HG02678 (cell line): ENCODE results near the gene DAZAP1.
"Not testable (repeated sequence)": the region's sequence is repeated elsewhere in the genome, so short reads cannot be mapped to it uniquely, and the experiment has no call there.

Experiments used
- ATAC-seq: cut with Tn5 transposase; IDR thresholded peaks from one replicate; pipeline ENCODE4 v1.9.1; 2021; ENCODE audit warnings: mild to moderate bottlenecking, moderate library complexity; ENCODE audit not compliant: unreplicated experiment

DAZAP1 gene

DNA sequence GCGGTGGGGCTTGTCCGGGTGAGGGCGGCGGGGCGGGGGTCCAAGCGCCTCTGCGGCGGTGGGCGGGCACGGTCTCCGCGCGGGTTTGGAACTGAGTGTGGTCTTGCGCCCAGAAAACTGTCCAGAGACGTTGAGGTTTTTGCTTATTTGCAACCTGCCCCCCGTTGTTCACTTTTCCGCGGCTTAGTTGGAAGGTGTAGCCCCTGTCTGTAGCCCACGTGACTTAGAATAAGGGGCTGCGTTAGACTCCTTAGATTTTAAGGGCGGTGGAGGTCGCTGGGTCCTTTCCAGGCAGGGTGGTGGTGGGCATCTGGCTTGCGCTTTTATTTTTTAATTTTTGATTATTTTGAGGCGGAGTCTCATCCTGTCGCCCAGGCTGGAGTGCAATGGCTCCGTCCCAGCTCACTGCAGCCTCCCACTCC is 31.6 kb downstream of the DAZAP1 start:
- ATAC-seq = no peak

GRCh38 chr19:1439525-1440417 is 32.4 kb downstream of the DAZAP1 start:
- not testable (repeated sequence) for ATAC-seq

- ATAC-seq = no peak
Observed at GRCh38 chr19:1440418-1440801, 33.0 kb downstream of the DAZAP1 start.

- no peak for ATAC-seq
Observed at GRCh38 chr19:1441022-1441426, 33.6 kb downstream of the DAZAP1 start.

- no peak for ATAC-seq
Observed at GRCh38 chr19:1441677-1442438, 34.5 kb downstream of the DAZAP1 start.

GRCh38 chr19:1445185-1445931 is 38.0 kb downstream of the DAZAP1 start:
- ATAC-seq = peak; percentile 74

DNA sequence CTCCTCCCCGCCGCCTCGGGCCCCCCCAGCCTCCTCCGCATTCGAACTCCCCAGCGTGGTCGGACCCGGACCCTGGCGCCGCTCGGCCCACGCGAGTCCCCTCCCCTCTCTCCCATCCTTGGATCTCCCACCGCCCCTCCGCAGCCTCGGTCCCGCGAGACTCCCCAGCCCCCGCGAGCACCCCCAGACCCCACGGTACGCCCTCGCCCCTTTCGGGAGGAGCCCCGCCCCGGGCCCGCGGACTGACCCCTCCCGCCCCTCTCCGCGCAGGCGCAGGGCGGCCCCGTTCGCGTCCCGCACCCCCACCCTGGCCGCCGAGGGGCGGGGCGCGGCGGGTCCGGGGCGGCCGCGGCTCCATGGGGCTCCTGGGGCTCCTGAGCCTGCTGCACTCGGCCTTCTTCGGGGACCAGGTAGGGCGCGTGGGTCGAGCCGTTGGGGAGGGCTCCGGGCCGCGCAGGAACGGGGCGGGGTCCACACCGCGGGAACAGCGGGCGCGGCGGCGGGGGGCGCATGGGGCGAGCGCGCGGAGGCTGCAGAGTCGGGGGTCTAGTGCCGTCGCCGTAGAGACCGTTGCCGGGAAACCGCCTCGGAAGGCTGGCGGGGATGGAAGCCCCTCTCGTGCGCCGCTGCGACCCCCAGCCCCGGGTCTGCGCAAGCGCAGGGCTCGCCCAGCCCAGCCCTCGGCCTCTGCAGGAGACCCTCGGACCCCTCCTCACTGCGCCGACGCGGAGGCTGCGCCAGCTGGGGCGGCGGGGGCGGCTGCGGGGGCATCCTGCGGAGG is 38.7 kb downstream of the DAZAP1 start:
- ATAC-seq = no peak

- no peak for ATAC-seq
Observed at GRCh38 chr19:1446713-1447481, 39.5 kb downstream of the DAZAP1 start.

DNA sequence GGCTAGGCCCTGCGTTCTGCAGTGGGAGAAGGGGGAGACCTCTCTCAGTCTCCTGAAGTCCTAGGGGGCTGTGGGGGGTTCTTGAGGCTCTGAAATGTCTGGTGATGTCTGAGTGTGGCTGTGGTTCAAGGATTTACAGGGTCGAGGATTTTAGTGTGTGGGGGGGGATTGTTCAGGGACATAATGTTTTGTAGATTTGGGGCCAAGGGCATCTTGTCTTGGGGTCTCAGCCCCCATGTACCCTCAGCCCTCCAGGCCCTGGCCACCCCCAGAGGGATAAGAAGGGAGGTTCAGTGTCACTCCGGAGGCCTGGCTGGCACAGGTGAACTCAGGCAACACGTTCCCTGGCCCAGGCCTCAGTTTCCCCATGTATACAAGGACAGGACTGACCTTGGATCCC is 40.1 kb downstream of the DAZAP1 start:
- no peak for ATAC-seq

GRCh38 chr19:1447944-1448343 is 40.6 kb downstream of the DAZAP1 start:
- no peak for ATAC-seq

- ATAC-seq = no peak
Observed at GRCh38 chr19:1449467-1450442, 42.4 kb downstream of the DAZAP1 start, which contains the start of gene APC2. APC2 (plus strand) TSS chr19:1450121; CDS start chr19:1453002, 2,881 bp downstream.

- no peak for ATAC-seq
Observed at GRCh38 chr19:1450735-1451731, 43.6 kb downstream of the DAZAP1 start.

- ATAC-seq = no peak
Observed at GRCh38 chr19:1451916-1452801, 44.8 kb downstream of the DAZAP1 start.

DNA sequence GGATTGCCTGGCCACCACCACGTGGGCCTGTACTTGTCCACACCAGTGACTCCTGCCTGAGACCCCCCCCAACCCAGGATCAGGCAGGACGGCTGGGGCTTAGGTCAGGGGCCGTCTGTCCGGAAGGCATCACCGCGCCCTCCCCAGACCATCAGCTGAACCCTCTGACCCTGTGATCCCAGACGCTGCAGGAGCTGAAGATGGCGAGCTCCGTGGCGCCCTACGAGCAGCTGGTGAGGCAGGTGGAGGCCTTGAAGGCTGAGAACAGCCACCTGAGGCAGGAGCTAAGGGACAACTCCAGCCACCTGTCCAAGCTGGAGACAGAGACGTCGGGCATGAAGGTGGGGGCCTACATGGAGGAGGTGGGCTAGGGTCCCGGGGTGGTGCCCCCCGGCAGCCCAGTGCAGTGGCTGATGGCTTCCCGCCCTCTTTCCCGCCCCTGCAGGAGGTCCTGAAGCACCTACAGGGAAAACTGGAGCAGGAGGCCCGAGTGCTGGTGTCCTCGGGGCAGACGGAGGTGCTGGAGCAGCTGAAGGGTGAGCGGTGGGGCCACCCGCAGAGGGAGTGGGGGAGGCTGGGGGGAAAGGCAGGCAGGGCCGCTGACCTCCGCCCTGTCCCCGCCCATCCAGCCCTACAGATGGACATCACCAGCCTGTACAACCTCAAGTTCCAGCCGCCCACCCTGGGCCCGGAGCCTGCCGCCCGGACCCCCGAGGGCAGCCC is 45.6 kb downstream of the DAZAP1 start:
- no peak for ATAC-seq

- ATAC-seq = no peak
Observed at GRCh38 chr19:1453525-1454364, 46.4 kb downstream of the DAZAP1 start.
